Bronchial epithelial cell (primary cell): Measurements from ENCODE around the gene RAET1E. TPM values are rescaled to one million over a fixed set of nuclear protein-coding genes. Genes with fewer than 3 reads are reported as not detected.

ENCODE experiments used
- DNase-seq: peaks from one replicate; pipeline ENCODE4 v3.0.0-alpha.2; 2010; ENCODE audit warnings: low read depth
- FAIRE-seq: peaks from 2 replicates; lab custom pipeline; 2011; peaks lifted over from hg19 to GRCh38; lab: Jason Lieb, UNC
- H3K27me3 ChIP-seq: 2 replicates; pipeline ENCODE4 v1.5.1; 2011; ENCODE audit warnings: low read length; ENCODE audit not compliant: control insufficient read depth, insufficient read depth
- H3K36me3 ChIP-seq: 2 replicates; pipeline ENCODE4 v1.5.1; 2011; ENCODE audit warnings: low read length; ENCODE audit not compliant: control insufficient read depth, insufficient read depth
- H3K4me3 ChIP-seq: 2 replicates; pipeline ENCODE4 v1.5.1; 2011; ENCODE audit warnings: mild to moderate bottlenecking, low read depth, low read length, control low read depth
- total RNA-seq: library from RNA; depleted of rRNA; stranded (reverse); fragments of >200 nt; gene quantifications from 2 replicates; pipeline ENCODE4 v1.2.1, GENCODE V29; 2014
- TF ChIP-seq, protein P1 (sequence below): IDR thresholded peaks from 2 replicates; pipeline ENCODE4 v1.5.1; 2011; ENCODE audit warnings: mild to moderate bottlenecking, moderate library complexity, low read length, control low read depth, inconsistent platforms; ENCODE audit not compliant: insufficient read depth, severe bottlenecking

RAET1E gene
- total RNA-seq, 1 donor from 2014 or later, result 19.0 TPM

GRCh38 chr6:149860834-149861602 is 36.9 kb downstream of the RAET1E start:
- TF ChIP-seq, protein P1, sequence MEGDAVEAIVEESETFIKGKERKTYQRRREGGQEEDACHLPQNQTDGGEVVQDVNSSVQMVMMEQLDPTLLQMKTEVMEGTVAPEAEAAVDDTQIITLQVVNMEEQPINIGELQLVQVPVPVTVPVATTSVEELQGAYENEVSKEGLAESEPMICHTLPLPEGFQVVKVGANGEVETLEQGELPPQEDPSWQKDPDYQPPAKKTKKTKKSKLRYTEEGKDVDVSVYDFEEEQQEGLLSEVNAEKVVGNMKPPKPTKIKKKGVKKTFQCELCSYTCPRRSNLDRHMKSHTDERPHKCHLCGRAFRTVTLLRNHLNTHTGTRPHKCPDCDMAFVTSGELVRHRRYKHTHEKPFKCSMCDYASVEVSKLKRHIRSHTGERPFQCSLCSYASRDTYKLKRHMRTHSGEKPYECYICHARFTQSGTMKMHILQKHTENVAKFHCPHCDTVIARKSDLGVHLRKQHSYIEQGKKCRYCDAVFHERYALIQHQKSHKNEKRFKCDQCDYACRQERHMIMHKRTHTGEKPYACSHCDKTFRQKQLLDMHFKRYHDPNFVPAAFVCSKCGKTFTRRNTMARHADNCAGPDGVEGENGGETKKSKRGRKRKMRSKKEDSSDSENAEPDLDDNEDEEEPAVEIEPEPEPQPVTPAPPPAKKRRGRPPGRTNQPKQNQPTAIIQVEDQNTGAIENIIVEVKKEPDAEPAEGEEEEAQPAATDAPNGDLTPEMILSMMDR, result no peak
- Histone ChIP-seq H3K36me3 (no peaks in the 10 kb centered on the region), H3K4me3 (no peak overlapping the region), H3K27me3 (no peaks in the 10 kb centered on the region)
- DNase-seq, result no peak
- FAIRE-seq, result no peak

DNA sequence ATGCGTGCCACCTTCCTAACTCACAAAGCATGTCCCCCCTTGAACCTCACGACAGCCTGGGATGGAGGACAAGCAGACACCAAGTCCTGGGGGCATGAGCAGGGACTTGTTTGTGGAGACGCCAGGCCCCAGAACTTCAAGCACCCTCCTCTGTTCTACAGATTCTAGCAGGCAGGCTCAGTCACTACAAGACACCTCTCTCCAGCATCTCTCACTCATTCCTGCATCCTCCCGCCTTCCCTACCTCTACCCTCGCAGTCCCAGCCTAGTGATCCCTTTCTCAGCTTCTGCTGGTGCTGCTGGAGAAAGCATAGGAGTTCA is 37.4 kb downstream of the RAET1E start:
- H3K4me3 ChIP-seq, result no peak overlapping the region
- TF ChIP-seq, protein P1, result no peak
- H3K36me3 ChIP-seq, result no peaks in the 10 kb centered on the region
- DNase-seq (no peak), FAIRE-seq (no peak)
- H3K27me3 ChIP-seq, result no peaks in the 10 kb centered on the region

DNA sequence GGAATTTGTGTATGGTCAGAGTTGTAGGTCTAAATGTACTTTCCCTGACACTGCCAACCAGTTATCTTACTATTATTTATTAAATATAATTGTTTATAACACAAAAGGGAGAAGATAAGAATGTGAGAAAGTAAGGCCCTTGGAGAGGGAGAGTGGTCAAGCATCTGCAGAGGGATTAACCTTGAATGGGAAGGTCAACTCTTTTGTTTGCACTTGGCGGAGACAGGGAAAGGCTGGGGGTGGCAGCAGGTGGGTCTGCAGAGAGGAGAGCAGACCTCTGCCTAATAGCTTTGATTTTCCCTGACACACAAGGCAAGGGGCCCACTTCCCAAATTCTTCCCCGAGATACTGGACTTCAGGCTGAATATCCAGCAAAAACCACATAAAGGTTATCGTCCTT is 38.0 kb downstream of the RAET1E start:
- FAIRE-seq (no peak), DNase-seq (no peak)
- no peaks in the 10 kb centered on the region for H3K36me3 ChIP-seq
- H3K4me3 ChIP-seq, result no peak overlapping the region
- H3K27me3 ChIP-seq, result no peaks in the 10 kb centered on the region
- TF ChIP-seq, protein P1, result no peak

DNA sequence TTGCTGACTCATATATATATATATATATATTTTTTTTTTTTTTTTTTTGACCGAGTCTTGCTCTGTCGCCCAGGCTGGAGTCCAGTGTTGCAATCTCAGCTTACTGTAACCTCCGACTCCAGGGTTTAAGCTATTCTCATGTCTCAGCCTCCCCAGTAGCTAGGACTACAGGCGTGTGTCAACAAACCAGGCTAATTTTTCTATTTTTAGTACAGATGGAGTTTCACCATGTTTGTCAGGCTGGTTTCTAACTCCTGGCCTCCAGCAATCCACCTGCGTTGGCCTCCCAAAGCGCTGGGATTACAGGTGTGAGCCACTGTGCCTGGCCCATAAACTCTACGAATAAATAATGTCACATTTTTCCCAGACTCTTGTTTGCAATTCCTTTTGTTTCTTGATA is 38.5 kb downstream of the RAET1E start:
- no peak overlapping the region for H3K4me3 ChIP-seq
- no peak for FAIRE-seq
- TF ChIP-seq, protein P1, result no peak
- H3K36me3 ChIP-seq, result no peaks in the 10 kb centered on the region
- H3K27me3 ChIP-seq, result no peaks in the 10 kb centered on the region
- DNase-seq, result peak; percentile 68

DNA sequence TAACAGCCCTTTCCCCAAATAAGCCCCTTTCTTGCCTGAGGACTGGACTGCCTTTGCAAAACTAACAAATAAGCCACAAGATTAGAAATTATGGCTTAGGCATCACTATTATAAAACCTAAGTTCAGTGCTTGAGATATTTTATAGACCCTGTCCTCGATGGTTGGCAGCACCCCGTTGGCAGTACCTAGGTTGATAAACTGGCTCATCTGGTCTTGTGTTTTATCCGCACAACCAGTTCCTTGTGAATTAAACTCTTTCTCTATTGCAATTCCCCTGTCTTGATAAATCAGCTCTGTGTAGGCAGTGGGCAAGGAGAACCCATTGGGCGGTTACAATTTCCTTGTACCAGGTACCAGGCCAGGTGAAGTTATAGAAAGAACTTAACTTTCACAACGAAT is 40.4 kb downstream of the RAET1E start:
- TF ChIP-seq, protein P1, result no peak
- no peaks in the 10 kb centered on the region for H3K27me3 ChIP-seq
- FAIRE-seq (no peak), DNase-seq (no peak)
- peak overlapping the region; percentile 2 for H3K4me3 ChIP-seq
- H3K36me3 ChIP-seq, result no peaks in the 10 kb centered on the region
